ENCODE data around the gene GNG14.
A peak's percentile ranks its signal among the peaks of the same experiment; 100 is the strongest.
"Not testable (repeated sequence)": the region's sequence is repeated elsewhere in the genome, so short reads cannot be mapped to it uniquely, and the experiment has no call there.

Gene GNG14

DNA sequence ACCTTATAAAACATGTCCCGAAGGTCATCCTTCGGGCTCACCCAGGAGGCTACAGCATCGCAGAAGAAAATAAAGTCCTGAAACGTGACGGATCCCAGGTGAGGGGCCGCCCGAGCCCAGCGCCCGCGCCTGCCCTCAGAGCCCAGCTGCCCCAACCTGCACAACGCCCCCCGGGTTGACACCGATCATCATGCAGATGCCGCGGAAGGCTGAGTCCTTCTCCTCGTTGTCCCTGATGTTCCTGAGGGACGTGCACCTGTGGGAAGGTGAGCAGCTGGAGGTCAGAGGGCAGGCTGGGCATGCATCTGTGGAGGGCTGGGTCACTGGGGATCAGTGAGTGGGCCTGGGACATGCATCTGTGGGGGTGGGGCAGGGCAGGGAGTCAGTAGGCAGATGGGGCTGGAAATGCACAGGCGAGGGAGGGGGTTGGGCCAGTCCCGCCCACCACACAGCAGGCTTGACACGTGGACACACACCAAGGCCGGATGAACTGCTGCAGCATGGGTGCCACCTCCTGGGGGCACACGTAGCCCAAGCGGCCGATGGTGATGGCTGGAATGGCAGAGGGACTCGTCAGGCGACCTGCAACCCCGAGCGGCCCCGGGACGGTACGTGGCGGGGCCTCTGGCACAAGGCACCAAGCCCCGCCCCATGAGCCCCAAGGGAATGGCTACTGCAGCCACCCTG is 13.9 kb downstream of the GNG14 start:
- no peaks in the 10 kb centered on the region for H3K27me3 ChIP-seq (ENCODE audit: control insufficient read depth, insufficient read depth, low read length)
- H3K9me3 ChIP-seq (replicated peaks; ENCODE audit: low read length): no peaks in the 10 kb centered on the region
- no peak overlapping the region for H3K4me2 ChIP-seq (ENCODE audit: low read length)
- no peak overlapping the region for H3K9ac ChIP-seq (ENCODE audit: low read depth, low read length)
- H3K36me3 ChIP-seq (ENCODE audit: insufficient read depth, low read length): peaks cover 76% of the 10 kb centered on the region
- H3K4me1 ChIP-seq (ENCODE audit: control insufficient read depth, insufficient read depth, low read length): peaks cover 6% of the 10 kb centered on the region
- no peak overlapping the region for H3K4me3 ChIP-seq (ENCODE audit: low read length)

DNA sequence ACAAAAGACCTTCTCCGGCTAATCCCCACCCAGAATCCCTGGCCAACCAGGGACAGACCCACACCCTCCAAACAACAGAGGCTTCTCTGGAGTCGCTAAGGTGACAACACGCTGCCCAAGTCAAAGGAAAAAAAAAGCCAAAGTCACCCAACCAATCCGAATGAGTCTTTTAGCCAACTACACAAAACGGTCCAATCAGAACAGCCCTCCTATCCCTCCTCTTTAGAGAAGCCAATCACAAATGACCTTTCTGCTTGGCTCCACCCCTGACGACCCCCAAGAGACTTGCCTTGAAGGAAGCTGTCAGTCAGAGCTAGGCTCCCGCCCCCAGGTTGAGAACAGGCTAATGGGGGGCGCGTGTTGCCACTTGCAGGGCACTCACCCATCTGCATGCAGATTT is 15.2 kb downstream of the GNG14 start:
- peaks cover 77% of the 10 kb centered on the region for H3K36me3 ChIP-seq (ENCODE audit: insufficient read depth, low read length)
- no peaks in the 10 kb centered on the region for H3K9me3 ChIP-seq (replicated peaks; ENCODE audit: low read length)
- H3K4me3 ChIP-seq (ENCODE audit: low read length): no peak overlapping the region
- no peaks in the 10 kb centered on the region for H3K4me1 ChIP-seq (ENCODE audit: control insufficient read depth, insufficient read depth, low read length)
- H3K4me2 ChIP-seq (ENCODE audit: low read length): no peak overlapping the region
- H3K9ac ChIP-seq (ENCODE audit: low read depth, low read length): no peak overlapping the region
- no peaks in the 10 kb centered on the region for H3K27me3 ChIP-seq (ENCODE audit: control insufficient read depth, insufficient read depth, low read length)

DNA sequence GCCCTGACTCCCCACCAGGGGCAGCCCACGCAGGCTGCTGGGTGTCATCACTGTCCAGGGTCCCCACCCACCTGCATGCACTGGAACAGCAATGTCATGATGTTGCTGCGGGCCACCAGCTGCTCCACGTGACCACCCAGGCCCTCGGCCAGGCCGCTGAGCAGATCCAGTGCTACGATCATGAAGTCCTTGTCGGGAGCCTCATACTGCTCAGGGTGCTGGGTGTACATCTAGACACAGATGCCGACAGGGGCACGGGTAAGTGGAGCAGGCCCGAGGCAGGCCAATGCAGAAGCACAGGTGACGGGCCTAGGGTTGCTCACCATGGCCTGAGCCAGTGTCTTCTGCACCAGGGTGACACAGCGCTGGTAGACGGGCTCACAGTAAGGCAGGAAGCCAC is 17.4 kb downstream of the GNG14 start:
- H3K4me3 ChIP-seq (ENCODE audit: low read length): no peak overlapping the region
- H3K36me3 ChIP-seq (ENCODE audit: insufficient read depth, low read length): peaks cover 79% of the 10 kb centered on the region
- H3K9me3 ChIP-seq (replicated peaks; ENCODE audit: low read length): no peaks in the 10 kb centered on the region
- no peak overlapping the region for H3K9ac ChIP-seq (ENCODE audit: low read depth, low read length)
- H3K4me1 ChIP-seq (ENCODE audit: control insufficient read depth, insufficient read depth, low read length): no peaks in the 10 kb centered on the region
- no peak overlapping the region for H3K4me2 ChIP-seq (ENCODE audit: low read length)
- no peaks in the 10 kb centered on the region for H3K27me3 ChIP-seq (ENCODE audit: control insufficient read depth, insufficient read depth, low read length)

DNA sequence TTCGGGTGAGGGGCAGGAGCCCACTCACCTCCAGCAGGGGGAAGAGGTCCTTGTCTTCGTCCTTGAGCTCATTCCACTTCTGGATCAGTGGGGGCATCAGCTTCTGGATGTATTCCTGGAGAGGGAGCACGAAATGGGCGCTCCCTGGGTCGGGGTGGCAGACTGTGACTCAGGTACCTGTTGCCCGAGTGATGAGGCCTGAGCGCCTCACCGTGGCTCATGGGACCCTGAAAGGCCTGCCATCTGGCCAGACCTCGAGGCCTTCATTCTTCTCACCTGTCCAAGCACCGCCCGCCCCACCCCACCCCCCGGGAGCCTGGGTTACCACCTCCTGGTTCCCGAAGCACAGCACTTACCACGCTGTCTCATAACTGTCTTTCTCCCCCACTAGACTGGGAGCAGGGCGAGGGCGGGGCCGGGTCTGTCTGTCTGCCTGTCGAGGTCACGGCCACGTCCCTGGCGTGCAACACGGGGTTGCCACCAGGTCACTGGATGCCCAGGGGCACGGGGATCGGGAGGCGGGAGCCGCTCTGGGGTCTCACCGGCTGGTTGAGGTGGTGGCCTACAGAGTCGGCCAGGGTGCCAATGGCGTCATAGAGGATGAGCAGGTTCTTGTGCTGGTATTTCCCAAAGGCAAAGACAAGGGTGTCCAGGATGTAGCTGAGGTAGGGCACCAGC is 18.0 kb downstream of the GNG14 start:
- Histone ChIP-seq H3K36me3 (ENCODE audit: insufficient read depth, low read length) (peaks cover 79% of the 10 kb centered on the region), H3K9me3 (replicated peaks; ENCODE audit: low read length) (no peaks in the 10 kb centered on the region), H3K4me1 (ENCODE audit: control insufficient read depth, insufficient read depth, low read length) (no peaks in the 10 kb centered on the region), H3K9ac (ENCODE audit: low read depth, low read length) (no peak overlapping the region), H3K27me3 (ENCODE audit: control insufficient read depth, insufficient read depth, low read length) (no peaks in the 10 kb centered on the region), H3K4me2 (ENCODE audit: low read length) (no peak overlapping the region), H3K4me3 (ENCODE audit: low read length) (no peak overlapping the region)

DNA sequence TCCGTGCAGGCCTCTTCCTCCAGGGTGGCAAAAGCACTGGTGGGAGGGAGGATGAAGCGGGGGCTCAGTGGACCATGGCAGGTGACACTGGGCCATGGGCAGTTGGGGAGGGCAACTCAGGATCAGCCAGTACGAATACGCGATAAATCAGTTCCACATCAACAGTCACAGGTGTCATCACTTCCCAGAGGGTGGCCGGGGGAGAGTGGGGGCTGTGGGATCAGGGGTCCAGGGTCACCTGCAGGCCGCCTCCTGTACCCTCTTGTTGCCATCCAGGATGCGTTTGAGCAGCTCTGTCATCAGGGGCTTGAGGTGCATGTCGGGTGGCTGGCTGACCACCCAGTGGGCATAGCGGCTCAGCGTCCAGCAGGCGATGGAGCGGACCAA is 18.5 kb downstream of the GNG14 start:
- Histone ChIP-seq H3K4me1 (ENCODE audit: control insufficient read depth, insufficient read depth, low read length) (no peaks in the 10 kb centered on the region), H3K4me2 (ENCODE audit: low read length) (no peak overlapping the region), H3K27me3 (ENCODE audit: control insufficient read depth, insufficient read depth, low read length) (no peaks in the 10 kb centered on the region), H3K9ac (ENCODE audit: low read depth, low read length) (no peak overlapping the region), H3K4me3 (ENCODE audit: low read length) (no peak overlapping the region), H3K36me3 (ENCODE audit: insufficient read depth, low read length) (peaks cover 77% of the 10 kb centered on the region), H3K9me3 (replicated peaks; ENCODE audit: low read length) (no peaks in the 10 kb centered on the region)

DNA sequence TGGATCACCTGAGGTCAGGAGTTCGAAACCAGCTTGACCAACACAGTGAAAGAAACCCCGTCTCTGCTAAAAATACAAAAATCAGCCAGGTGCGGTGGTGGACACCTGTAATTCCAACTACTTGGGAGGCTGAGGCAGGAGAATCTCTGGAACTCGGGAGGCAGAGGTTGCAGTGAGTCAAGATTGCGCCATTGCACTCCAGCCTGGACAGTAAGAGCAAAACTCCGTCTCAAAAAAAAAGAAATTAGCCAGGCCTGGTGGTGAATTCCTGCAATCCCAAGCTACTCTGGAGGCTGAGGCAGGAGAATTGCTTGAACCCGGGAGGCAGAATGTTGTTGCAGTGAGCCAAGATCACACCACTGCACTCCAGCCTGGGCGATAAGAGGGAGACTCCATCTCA is 20.8 kb downstream of the GNG14 start:
- H3K9ac ChIP-seq (ENCODE audit: low read depth, low read length): no peak overlapping the region
- H3K27me3 ChIP-seq (ENCODE audit: control insufficient read depth, insufficient read depth, low read length): no peaks in the 10 kb centered on the region
- no peaks in the 10 kb centered on the region for H3K4me1 ChIP-seq (ENCODE audit: control insufficient read depth, insufficient read depth, low read length)
- H3K4me3 ChIP-seq (ENCODE audit: low read length): no peak overlapping the region
- peaks cover 75% of the 10 kb centered on the region for H3K36me3 ChIP-seq (ENCODE audit: insufficient read depth, low read length)
- H3K4me2 ChIP-seq (ENCODE audit: low read length): no peak overlapping the region
- no peaks in the 10 kb centered on the region for H3K9me3 ChIP-seq (replicated peaks; ENCODE audit: low read length)

DNA sequence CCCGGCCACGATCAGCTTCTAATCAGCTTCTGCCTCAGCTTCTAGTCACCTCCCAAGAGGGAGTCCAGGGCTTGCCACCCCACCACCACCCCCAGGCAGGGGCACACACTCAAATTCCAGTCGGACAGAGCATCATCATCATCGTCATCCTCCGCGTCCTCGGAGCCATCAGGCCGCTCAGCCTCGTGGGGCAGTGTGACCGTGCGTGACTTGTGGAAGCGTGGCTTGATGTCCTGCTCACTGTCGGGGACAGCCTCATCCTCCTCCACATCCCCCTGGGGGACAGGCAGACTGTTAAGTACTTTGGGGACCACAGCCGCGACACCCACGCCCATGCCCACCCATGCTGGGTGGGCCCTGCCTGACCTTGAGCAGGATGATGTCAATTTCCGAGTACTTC is 23.4 kb downstream of the GNG14 start:
- H3K27me3 ChIP-seq (ENCODE audit: control insufficient read depth, insufficient read depth, low read length): no peaks in the 10 kb centered on the region
- no peak overlapping the region for H3K9ac ChIP-seq (ENCODE audit: low read depth, low read length)
- H3K4me1 ChIP-seq (ENCODE audit: control insufficient read depth, insufficient read depth, low read length): no peaks in the 10 kb centered on the region
- no peaks in the 10 kb centered on the region for H3K9me3 ChIP-seq (replicated peaks; ENCODE audit: low read length)
- H3K4me2 ChIP-seq (ENCODE audit: low read length): no peak overlapping the region
- H3K4me3 ChIP-seq (ENCODE audit: low read length): no peak overlapping the region
- H3K36me3 ChIP-seq (ENCODE audit: insufficient read depth, low read length): peaks cover 78% of the 10 kb centered on the region

DNA sequence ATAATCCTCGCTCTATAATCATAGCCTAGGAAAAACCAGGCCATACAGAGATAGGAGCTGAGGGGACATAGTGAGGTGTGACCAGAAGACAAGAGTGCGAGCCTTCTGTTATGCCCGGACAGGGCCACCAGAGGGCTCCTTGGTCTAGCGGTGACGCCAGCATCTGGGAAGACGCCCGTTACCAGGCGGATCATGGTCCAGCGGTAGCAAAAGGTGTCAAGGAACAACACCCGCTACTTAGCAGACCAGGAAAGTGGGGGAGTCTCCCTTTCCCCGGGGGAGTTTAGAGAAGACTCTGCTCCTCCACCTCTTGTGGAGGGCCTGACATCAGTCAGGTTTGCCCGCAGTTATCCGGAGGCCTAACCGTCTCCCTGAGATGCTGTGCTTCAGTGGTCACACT is 24.3 kb downstream of the GNG14 start:
- not testable (repeated sequence) for H3K4me1 ChIP-seq (ENCODE audit: control insufficient read depth, insufficient read depth, low read length); H3K9ac ChIP-seq (ENCODE audit: low read depth, low read length); H3K4me3 ChIP-seq (ENCODE audit: low read length); H3K9me3 ChIP-seq (replicated peaks; ENCODE audit: low read length); H3K4me2 ChIP-seq (ENCODE audit: low read length); H3K27me3 ChIP-seq (ENCODE audit: control insufficient read depth, insufficient read depth, low read length)
- H3K36me3 ChIP-seq (ENCODE audit: insufficient read depth, low read length): peaks cover 77% of the 10 kb centered on the region

DNA sequence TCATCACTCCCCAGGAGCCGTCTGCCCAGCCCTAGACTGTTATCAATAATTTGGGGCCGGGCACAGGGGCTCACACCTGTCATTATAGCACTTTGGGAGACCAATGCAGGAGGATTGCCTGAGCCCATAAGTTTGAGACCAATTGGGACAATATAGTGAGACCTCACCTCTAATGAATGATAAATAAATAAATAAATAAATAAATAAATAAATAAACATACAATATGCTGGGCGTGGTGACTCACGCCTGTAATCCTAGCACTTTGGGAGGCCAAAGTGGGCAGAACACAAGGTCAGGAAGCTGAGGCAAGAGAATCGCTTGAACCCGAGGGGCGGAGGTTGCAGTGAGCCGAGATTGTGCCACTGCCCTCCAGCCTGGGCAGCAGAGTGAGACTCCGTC is 25.5 kb downstream of the GNG14 start:
- H3K4me1 ChIP-seq (ENCODE audit: control insufficient read depth, insufficient read depth, low read length); H3K9ac ChIP-seq (ENCODE audit: low read depth, low read length); H3K9me3 ChIP-seq (replicated peaks; ENCODE audit: low read length); H3K4me3 ChIP-seq (ENCODE audit: low read length); H3K27me3 ChIP-seq (ENCODE audit: control insufficient read depth, insufficient read depth, low read length); H3K4me2 ChIP-seq (ENCODE audit: low read length): not testable (repeated sequence)
- peaks cover 81% of the 10 kb centered on the region for H3K36me3 ChIP-seq (ENCODE audit: insufficient read depth, low read length)

DNA sequence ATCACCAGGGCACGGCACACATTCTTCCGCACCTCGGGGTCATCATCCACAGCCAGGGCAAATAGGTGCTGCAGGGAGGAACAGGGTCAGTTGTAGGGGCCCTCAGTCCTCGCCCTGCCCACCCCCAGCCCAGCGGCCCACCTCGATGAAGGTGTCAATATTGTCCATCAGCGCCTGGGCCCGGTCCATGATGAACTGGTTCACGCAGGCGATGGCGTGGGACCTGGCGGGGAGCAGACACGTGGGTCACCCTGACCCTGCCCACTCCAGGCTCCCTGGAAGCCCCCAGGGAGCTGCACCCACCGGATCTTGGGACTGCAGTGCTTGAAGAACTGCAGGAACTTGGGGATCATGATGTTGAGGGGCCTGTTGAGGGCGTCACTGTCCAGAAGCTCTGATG is 27.3 kb downstream of the GNG14 start:
- peaks cover 79% of the 10 kb centered on the region for H3K36me3 ChIP-seq (ENCODE audit: insufficient read depth, low read length)

DNA sequence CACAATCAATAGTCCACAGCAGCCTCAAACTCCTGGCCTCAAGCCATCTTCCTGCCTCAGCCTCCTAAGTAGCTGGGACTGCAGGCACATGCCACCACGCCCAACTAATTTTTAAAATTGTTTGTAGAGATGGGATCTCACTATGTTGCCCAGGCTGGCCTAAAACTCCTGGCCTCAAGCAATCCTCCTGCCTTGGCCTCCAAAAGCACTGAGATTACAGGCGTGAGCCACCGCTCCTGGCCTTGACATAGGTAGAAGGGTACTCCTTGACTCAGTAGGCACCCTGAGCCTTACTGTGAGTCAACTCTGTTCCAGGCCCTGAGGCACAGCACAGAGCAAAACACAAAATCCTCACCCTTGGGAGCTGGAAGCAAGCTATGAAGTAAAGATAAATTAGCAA is 28.1 kb downstream of the GNG14 start:
- H3K9ac ChIP-seq (ENCODE audit: low read depth, low read length): no peak overlapping the region
- H3K36me3 ChIP-seq (ENCODE audit: insufficient read depth, low read length): peaks cover 74% of the 10 kb centered on the region
- H3K27me3 ChIP-seq (ENCODE audit: control insufficient read depth, insufficient read depth, low read length): no peaks in the 10 kb centered on the region
- no peak overlapping the region for H3K4me3 ChIP-seq (ENCODE audit: low read length)
- no peaks in the 10 kb centered on the region for H3K9me3 ChIP-seq (replicated peaks; ENCODE audit: low read length)
- peaks cover 21% of the 10 kb centered on the region for H3K4me1 ChIP-seq (ENCODE audit: control insufficient read depth, insufficient read depth, low read length)
- H3K4me2 ChIP-seq (ENCODE audit: low read length): no peak overlapping the region

More for the DNA sequence above, 27.3 kb downstream of the GNG14 start:
- Histone ChIP-seq H3K27me3 (ENCODE audit: control insufficient read depth, insufficient read depth, low read length) (no peaks in the 10 kb centered on the region), H3K4me1 (ENCODE audit: control insufficient read depth, insufficient read depth, low read length) (peaks cover 13% of the 10 kb centered on the region), H3K9ac (ENCODE audit: low read depth, low read length) (no peak overlapping the region), H3K4me2 (ENCODE audit: low read length) (no peak overlapping the region), H3K4me3 (ENCODE audit: low read length) (no peak overlapping the region), H3K9me3 (replicated peaks; ENCODE audit: low read length) (no peaks in the 10 kb centered on the region)

DNA sequence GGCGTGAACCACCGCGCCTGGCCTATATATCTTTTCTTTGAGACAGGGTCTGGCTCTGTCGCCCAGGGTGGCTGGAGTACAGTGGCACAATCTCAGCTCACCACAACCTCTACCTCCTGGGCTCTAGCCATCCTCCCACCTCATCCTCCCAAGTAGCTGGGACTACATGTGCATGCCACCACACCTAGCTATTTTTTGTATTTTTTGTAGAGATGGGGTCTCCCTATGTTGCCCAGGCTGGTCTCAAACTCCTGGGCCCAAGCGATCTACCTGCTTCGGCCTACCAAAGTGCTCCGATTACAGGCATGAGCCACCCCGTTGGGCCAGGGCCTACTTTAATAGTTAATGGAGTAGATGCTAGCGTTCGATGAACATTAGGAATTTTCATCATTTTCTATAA is 32.5 kb downstream of the GNG14 start:
- Histone ChIP-seq H3K27me3 (ENCODE audit: control insufficient read depth, insufficient read depth, low read length) (no peaks in the 10 kb centered on the region), H3K4me3 (ENCODE audit: low read length) (peak overlapping the region; percentile 88), H3K4me2 (ENCODE audit: low read length) (peak overlapping the region; percentile 100), H3K36me3 (ENCODE audit: insufficient read depth, low read length) (peaks cover 37% of the 10 kb centered on the region), H3K9me3 (replicated peaks; ENCODE audit: low read length) (no peaks in the 10 kb centered on the region), H3K4me1 (ENCODE audit: control insufficient read depth, insufficient read depth, low read length) (peaks cover 26% of the 10 kb centered on the region), H3K9ac (ENCODE audit: low read depth, low read length) (peak overlapping the region; percentile 91)

All from skeletal muscle satellite cell (primary cell).